ENCODE results near the gene RFTN1. TPM values are rescaled to one million over a fixed set of nuclear protein-coding genes. Genes with fewer than 3 reads are reported as not detected.

RFTN1 gene
- total RNA-seq, 4 donors from 2014 or later = 42.4 to 94.4 (median 62.5) TPM

- no peak for DNase-seq (ENCODE audit: low spot score)
- no peak for TF ChIP-seq CTCF (IDR thresholded peaks at IDR 0.05)
- no peak for ATAC-seq (ENCODE audit: low FRiP score)
Observed at GRCh38 chr3:16294844-16295243, 218.7 kb downstream of the RFTN1 start.

- no peak for TF ChIP-seq CTCF (IDR thresholded peaks at IDR 0.05)
- DNase-seq (ENCODE audit: low spot score) (no peak), ATAC-seq (ENCODE audit: low FRiP score) (no peak)
Observed at GRCh38 chr3:16290827-16291196, 222.7 kb downstream of the RFTN1 start.

GRCh38 chr3:16290007-16290826, 223.3 kb downstream of the RFTN1 start:
- no peak for DNase-seq (ENCODE audit: low spot score)
- TF ChIP-seq CTCF (IDR thresholded peaks at IDR 0.05) = no peak
- ATAC-seq (ENCODE audit: low FRiP score) = peak; percentile 39

GRCh38 chr3:16289144-16289889, 224.2 kb downstream of the RFTN1 start:
- DNase-seq (ENCODE audit: low spot score) = no peak
- TF ChIP-seq CTCF (IDR thresholded peaks at IDR 0.05) = no peak
- no peak for ATAC-seq (ENCODE audit: low FRiP score)

GRCh38 chr3:16288664-16289063, 224.8 kb downstream of the RFTN1 start:
- TF ChIP-seq CTCF (IDR thresholded peaks at IDR 0.05) = no peak
- peak; percentile 39 for ATAC-seq (ENCODE audit: low FRiP score)
- no peak for DNase-seq (ENCODE audit: low spot score)

- no peak for TF ChIP-seq CTCF (IDR thresholded peaks at IDR 0.05)
- no peak for DNase-seq (ENCODE audit: low spot score)
- ATAC-seq (ENCODE audit: low FRiP score) = no peak
Observed at GRCh38 chr3:16286751-16287543, 226.6 kb downstream of the RFTN1 start.
